Smooth muscle cell (in vitro differentiated cells): Measurements from ENCODE around the gene ZNF316. TPM values are rescaled to one million over a fixed set of nuclear protein-coding genes. Genes with fewer than 3 reads are reported as not detected.

ENCODE experiments used
- DNase-seq: peaks from one replicate; lab custom pipeline; 2025; ENCODE audit not compliant: unreplicated experiment; lab: John Stamatoyannopoulos, UW
- H2AFZ ChIP-seq: fragments of 200-600 bp; sonication (generic); 2 replicates; pipeline ENCODE4 v1.6.0; 2016; ENCODE audit warnings: antibody characterized with exemption, low read depth, mild to moderate bottlenecking
- H3F3A ChIP-seq: fragments of 200-600 bp; sonication (generic); 2 replicates; pipeline ENCODE4 v1.6.0; 2017; ENCODE audit warnings: antibody characterized with exemption, low read depth
- H3K27ac ChIP-seq: fragments of 200-600 bp; sonication (generic); 2 replicates; pipeline ENCODE4 v1.5.1; 2016; ENCODE audit warnings: low read depth, mild to moderate bottlenecking
- H3K27me3 ChIP-seq: fragments of 200-600 bp; sonication (generic); 2 replicates; pipeline ENCODE4 v1.6.1; 2016; ENCODE audit warnings: low read depth, mild to moderate bottlenecking
- H3K36me3 ChIP-seq: fragments of 200-600 bp; sonication (generic); 2 replicates; pipeline ENCODE4 v1.5.1; 2016; ENCODE audit warnings: low read depth
- H3K4me1 ChIP-seq: fragments of 200-600 bp; sonication (generic); 2 replicates; pipeline ENCODE4 v1.5.1; 2016; ENCODE audit warnings: low read depth
- H3K4me2 ChIP-seq: fragments of 200-600 bp; sonication (generic); 2 replicates; pipeline ENCODE4 v1.6.0; 2016; ENCODE audit warnings: mild to moderate bottlenecking
- H3K4me3 ChIP-seq: fragments of 200-600 bp; sonication (generic); 2 replicates; pipeline ENCODE4 v1.5.1; 2016; ENCODE audit warnings: mild to moderate bottlenecking
- H3K79me2 ChIP-seq: fragments of 200-600 bp; sonication (generic); 2 replicates; pipeline ENCODE4 v1.6.0; 2016; ENCODE audit warnings: low read depth, mild to moderate bottlenecking
- H3K9ac ChIP-seq: fragments of 200-600 bp; sonication (generic); 2 replicates; pipeline ENCODE4 v1.6.0; 2016; ENCODE audit warnings: low read depth
- H3K9me3 ChIP-seq: fragments of 200-600 bp; sonication (generic); replicated peaks from 2 replicates; pipeline ENCODE4 v1.5.1; 2016; ENCODE audit warnings: low read depth
- H4K20me1 ChIP-seq: fragments of 200-600 bp; sonication (generic); 2 replicates; pipeline ENCODE4 v1.6.0; 2016; ENCODE audit warnings: low read depth
- CTCF ChIP-seq: fragments of 200-600 bp; sonication (generic); IDR thresholded peaks from 2 replicates; pipeline ENCODE4 v1.5.1; 2017; ENCODE audit warnings: borderline replicate concordance, mild to moderate bottlenecking, antibody characterized with exemption; ENCODE audit not compliant: insufficient read depth, poor library complexity, severe bottlenecking
- WGBS: methylation state at CpG from one replicate; pipeline ENCODE4 v1.1.7; 2016; ENCODE audit warnings: low lambda C conversion rate; 5-methylcytosine and 5-hydroxymethylcytosine counted together
- polyA plus RNA-seq: library from polyadenylated mRNA; unstranded; fragments of >200 nt; fragmentation: Nextera tagmentation; extraction: Ambion mirVana; gene quantifications from 2 replicates; pipeline ENCODE4 v1.2.1, GENCODE V29; 2016
- total RNA-seq: library from RNA; depleted of rRNA; stranded (reverse); fragments of >200 nt; gene quantifications from 2 replicates; pipeline ENCODE4 v1.2.3, GENCODE V29; 2014

The ZNF316 gene
- total and polyA plus RNA-seq, 2 experiments from 2014 or later = 6.6 to 8.3 TPM

GRCh38 chr7:6647541-6647940, 10.4 kb downstream of the ZNF316 start:
- WGBS = 97% methylated on average over 14 of the region's 14 CpGs
- Histone ChIP-seq H3K36me3 (no peaks in the 10 kb centered on the region), H3K27ac (no peak overlapping the region), H3F3A (no peaks in the 10 kb centered on the region), H4K20me1 (peaks cover 32% of the 10 kb centered on the region), H3K4me2 (no peak overlapping the region), H3K27me3 (no peaks in the 10 kb centered on the region), H3K4me1 (no peaks in the 10 kb centered on the region), H3K9ac (no peak overlapping the region), H2AFZ (no peak overlapping the region), H3K4me3 (no peak overlapping the region), H3K9me3 (no peaks in the 10 kb centered on the region), H3K79me2 (no peaks in the 10 kb centered on the region)
- DNase-seq = no peak
- TF ChIP-seq CTCF = no peak

GRCh38 chr7:6648066-6648814, 11.1 kb downstream of the ZNF316 start:
- no peak for TF ChIP-seq CTCF
- no peak for DNase-seq
- Histone ChIP-seq H3K36me3 (no peaks in the 10 kb centered on the region), H3F3A (no peaks in the 10 kb centered on the region), H3K4me1 (no peaks in the 10 kb centered on the region), H3K27ac (no peak overlapping the region), H2AFZ (no peak overlapping the region), H3K79me2 (no peaks in the 10 kb centered on the region), H4K20me1 (peaks cover 32% of the 10 kb centered on the region), H3K9me3 (no peaks in the 10 kb centered on the region), H3K9ac (no peak overlapping the region), H3K27me3 (no peaks in the 10 kb centered on the region), H3K4me3 (no peak overlapping the region), H3K4me2 (no peak overlapping the region)
- WGBS = 90% methylated on average over 17 of the region's 17 CpGs

GRCh38 chr7:6648815-6649104, 11.6 kb downstream of the ZNF316 start:
- no peaks in the 10 kb centered on the region for H3F3A ChIP-seq
- H3K4me1 ChIP-seq = no peaks in the 10 kb centered on the region
- no peak overlapping the region for H2AFZ ChIP-seq
- no peak overlapping the region for H3K9ac ChIP-seq
- no peaks in the 10 kb centered on the region for H3K79me2 ChIP-seq
- H3K4me2 ChIP-seq = no peak overlapping the region
- 100% methylated on average over 5 of the region's 5 CpGs for WGBS
- H3K4me3 ChIP-seq = no peak overlapping the region
- DNase-seq = no peak
- H3K36me3 ChIP-seq = no peaks in the 10 kb centered on the region
- no peak for TF ChIP-seq CTCF
- H3K9me3 ChIP-seq = no peaks in the 10 kb centered on the region
- no peak overlapping the region for H3K27ac ChIP-seq
- H4K20me1 ChIP-seq = peaks cover 32% of the 10 kb centered on the region
- H3K27me3 ChIP-seq = no peaks in the 10 kb centered on the region

GRCh38 chr7:6649241-6649961, 12.3 kb downstream of the ZNF316 start:
- Histone ChIP-seq H3F3A (no peaks in the 10 kb centered on the region), H3K9ac (no peak overlapping the region), H2AFZ (no peak overlapping the region), H3K27ac (no peak overlapping the region), H3K79me2 (no peaks in the 10 kb centered on the region), H4K20me1 (peaks cover 32% of the 10 kb centered on the region), H3K4me1 (no peaks in the 10 kb centered on the region), H3K9me3 (no peaks in the 10 kb centered on the region), H3K27me3 (no peaks in the 10 kb centered on the region), H3K4me2 (no peak overlapping the region), H3K36me3 (no peaks in the 10 kb centered on the region), H3K4me3 (no peak overlapping the region)
- whole genome bisulfite sequencing = 92% methylated on average over 13 of the region's 13 CpGs
- no peak for TF ChIP-seq CTCF
- DNase-seq = no peak
